GM19455 (cell line): Measurements from ENCODE around the gene GCDH.
"Not testable (repeated sequence)": the region's sequence is repeated elsewhere in the genome, so short reads cannot be mapped to it uniquely, and the experiment has no call there.

Experiments used
- ATAC-seq: cut with Tn5 transposase; IDR thresholded peaks from one replicate; pipeline ENCODE4 v1.9.1; 2021; ENCODE audit not compliant: unreplicated experiment

Gene GCDH

GRCh38 chr19:12899891-12900518 is 9.0 kb downstream of the GCDH start:
- peak; percentile 82 for ATAC-seq

- no peak for ATAC-seq
These were observed 16.2 kb downstream of the GCDH start for GRCh38 chr19:12907166-12907565.

- no peak for ATAC-seq
These were observed 21.6 kb downstream of the GCDH start for GRCh38 chr19:12912571-12912970.

- ATAC-seq = no peak
These were observed 22.1 kb downstream of the GCDH start for GRCh38 chr19:12913011-12913561.

- no peak for ATAC-seq
These were observed 23.1 kb downstream of the GCDH start for GRCh38 chr19:12913851-12914690.

- ATAC-seq = not testable (repeated sequence)
These were observed 24.9 kb downstream of the GCDH start for GRCh38 chr19:12915860-12916259.

- ATAC-seq = no peak
These were observed 27.3 kb downstream of the GCDH start for GRCh38 chr19:12918253-12918652.

GRCh38 chr19:12921047-12921446 is 30.1 kb downstream of the GCDH start:
- no peak for ATAC-seq

- no peak for ATAC-seq
These were observed 32.0 kb downstream of the GCDH start for GRCh38 chr19:12922959-12923358.

- no peak for ATAC-seq
These were observed 33.8 kb downstream of the GCDH start for GRCh38 chr19:12924621-12925310.

- ATAC-seq = no peak
These were observed 39.2 kb downstream of the GCDH start for GRCh38 chr19:12930002-12930645.

GRCh38 chr19:12932392-12933286 is 41.7 kb downstream of the GCDH start:
- ATAC-seq = no peak

- no peak for ATAC-seq
These were observed 42.5 kb downstream of the GCDH start, which contains the start of gene FARSA for GRCh38 chr19:12933287-12934072. Gene FARSA (minus strand): TSS chr19:12933711. CDS start chr19:12933696, 15 bp downstream.

GRCh38 chr19:12935071-12935470 is 44.1 kb downstream of the GCDH start:
- ATAC-seq = no peak

- ATAC-seq = no peak
These were observed 45.6 kb downstream of the GCDH start for GRCh38 chr19:12936582-12936981.

- no peak for ATAC-seq
These were observed 46.4 kb downstream of the GCDH start for GRCh38 chr19:12937093-12937926.

- peak; percentile 82 for ATAC-seq
These were observed 47.2 kb downstream of the GCDH start, which contains the start of gene CALR for GRCh38 chr19:12937927-12938778. Gene CALR (plus strand): TSS chr19:12938609. CDS start chr19:12938680, 71 bp downstream.
